ENCODE results near the gene RIOX2. TPM values are rescaled to one million over a fixed set of nuclear protein-coding genes. Genes with fewer than 3 reads are reported as not detected.

RIOX2 gene
- total RNA-seq, 6 experiments from 2014 or later: 10.9 to 27.6 (median 15.6) TPM

DNA sequence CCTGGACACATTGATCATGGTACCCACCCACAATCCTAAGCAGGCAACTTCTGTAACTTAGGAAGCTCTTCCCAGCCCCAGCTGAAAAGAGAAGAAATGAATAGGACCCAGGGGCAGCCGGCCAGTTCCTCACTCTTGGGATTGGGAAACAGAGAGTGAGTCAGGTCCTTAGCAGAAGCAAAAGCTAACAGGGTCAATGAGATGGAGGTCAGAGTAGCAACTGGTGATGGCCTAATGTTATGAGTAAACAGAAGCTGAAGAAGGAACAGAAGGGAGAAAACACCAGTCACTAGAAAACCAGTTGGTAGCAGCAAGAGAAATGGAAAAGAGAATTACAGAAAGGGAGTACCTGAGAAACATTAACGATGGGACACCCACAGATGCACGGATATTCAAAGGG, 20.0 kb downstream of the RIOX2 start:
- Histone ChIP-seq H3K9me3 (no peaks in the 10 kb centered on the region), H3K27ac (no peak overlapping the region), H3K4me1 (no peaks in the 10 kb centered on the region), H3K4me3 (no peak overlapping the region), H3K36me3 (peaks cover 0 to 53% (median 20%) of the 10 kb centered on the region in 4 donors), H3K27me3 (no peaks in the 10 kb centered on the region)
- TF ChIP-seq, protein P1, sequence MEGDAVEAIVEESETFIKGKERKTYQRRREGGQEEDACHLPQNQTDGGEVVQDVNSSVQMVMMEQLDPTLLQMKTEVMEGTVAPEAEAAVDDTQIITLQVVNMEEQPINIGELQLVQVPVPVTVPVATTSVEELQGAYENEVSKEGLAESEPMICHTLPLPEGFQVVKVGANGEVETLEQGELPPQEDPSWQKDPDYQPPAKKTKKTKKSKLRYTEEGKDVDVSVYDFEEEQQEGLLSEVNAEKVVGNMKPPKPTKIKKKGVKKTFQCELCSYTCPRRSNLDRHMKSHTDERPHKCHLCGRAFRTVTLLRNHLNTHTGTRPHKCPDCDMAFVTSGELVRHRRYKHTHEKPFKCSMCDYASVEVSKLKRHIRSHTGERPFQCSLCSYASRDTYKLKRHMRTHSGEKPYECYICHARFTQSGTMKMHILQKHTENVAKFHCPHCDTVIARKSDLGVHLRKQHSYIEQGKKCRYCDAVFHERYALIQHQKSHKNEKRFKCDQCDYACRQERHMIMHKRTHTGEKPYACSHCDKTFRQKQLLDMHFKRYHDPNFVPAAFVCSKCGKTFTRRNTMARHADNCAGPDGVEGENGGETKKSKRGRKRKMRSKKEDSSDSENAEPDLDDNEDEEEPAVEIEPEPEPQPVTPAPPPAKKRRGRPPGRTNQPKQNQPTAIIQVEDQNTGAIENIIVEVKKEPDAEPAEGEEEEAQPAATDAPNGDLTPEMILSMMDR (IDR thresholded peaks at IDR 0.05): no peak
- no peak for TF ChIP-seq POLR2A (IDR thresholded peaks at IDR 0.05)
- intact Hi-C loops (cut with DNase I): loop anchor here in 1 of 2 donors (5.0 kb wide), 1 partner anchor 50 kb away; no protein-coding TSS in a partner anchor
- ATAC-seq (peak in 3 of 4 donors; percentile 32 to 79 (median 55)), DNase-seq (no peak)
- 75% methylated on average over 3 of the region's 3 CpGs for WGBS (ENCODE audit: insufficient coverage, low coverage, low lambda C conversion rate, missing lambda C conversion rate)

DNA sequence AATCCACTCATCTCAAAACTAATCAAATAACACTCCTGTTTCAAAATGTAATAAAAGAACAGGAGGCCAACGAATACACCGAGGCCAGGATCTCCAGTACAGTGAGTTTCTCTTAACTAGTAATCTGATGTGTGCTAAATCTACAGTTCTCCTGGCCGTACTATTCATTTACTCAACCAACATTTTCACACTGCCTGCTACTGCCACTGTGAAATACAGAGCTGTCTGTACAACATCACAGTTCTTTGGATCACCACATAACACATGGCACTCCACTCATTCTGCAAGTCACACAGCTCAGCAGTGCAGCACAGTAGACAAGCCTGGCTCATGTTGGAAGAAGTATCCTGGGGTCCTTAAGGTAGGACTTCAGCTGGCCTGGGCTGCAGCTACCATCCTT, 21.9 kb downstream of the RIOX2 start:
- no peak for TF ChIP-seq POLR2A (IDR thresholded peaks at IDR 0.05)
- TF ChIP-seq, protein P1 (IDR thresholded peaks at IDR 0.05): no peak
- 56% methylated on average over 3 of the region's 3 CpGs for WGBS (ENCODE audit: insufficient coverage, low coverage, low lambda C conversion rate, missing lambda C conversion rate)
- intact Hi-C loops (cut with DNase I): loop anchor here in 1 of 2 donors (5.0 kb wide), 1 partner anchor 48 kb away; no protein-coding TSS in a partner anchor
- peaks cover 2 to 67% (median 20%) of the 10 kb centered on the region in 4 donors for H3K36me3 ChIP-seq
- no peak overlapping the region for H3K4me3 ChIP-seq
- DNase-seq: no peak
- H3K9me3 ChIP-seq: no peaks in the 10 kb centered on the region
- no peak for ATAC-seq
- no peaks in the 10 kb centered on the region for H3K4me1 ChIP-seq
- H3K27ac ChIP-seq: no peak overlapping the region
- H3K27me3 ChIP-seq: no peaks in the 10 kb centered on the region

- ATAC-seq: no peak
- H3K36me3 ChIP-seq: peaks cover 2 to 71% (median 22%) of the 10 kb centered on the region in 4 donors
Measured at GRCh38 chr3:97949743-97950142, 22.5 kb downstream of the RIOX2 start.

DNA sequence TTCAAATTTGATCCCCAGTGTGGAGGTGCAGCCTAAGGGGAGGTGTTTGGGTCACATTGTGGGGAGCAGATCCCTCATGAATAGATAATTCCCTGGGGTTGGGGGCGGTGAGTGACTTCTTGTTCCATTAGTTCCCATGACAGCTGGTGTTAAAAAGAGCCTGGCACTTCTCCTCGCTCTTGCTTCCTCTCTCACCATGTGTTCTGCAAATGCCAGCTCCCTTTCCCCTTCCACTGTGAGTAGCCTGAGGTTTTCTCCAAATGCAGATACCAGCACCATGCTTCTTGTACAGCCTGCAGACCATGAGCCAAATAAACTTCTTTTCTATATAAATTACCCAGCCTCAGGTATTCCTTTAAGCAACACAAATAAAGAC, 23.1 kb downstream of the RIOX2 start:
- H3K36me3 ChIP-seq: peaks cover 2 to 72% (median 21%) of the 10 kb centered on the region in 4 donors
- H3K9me3 ChIP-seq: no peaks in the 10 kb centered on the region
- no peak for DNase-seq
- no peak for TF ChIP-seq POLR2A (IDR thresholded peaks at IDR 0.05)
- TF ChIP-seq, protein P1 (IDR thresholded peaks at IDR 0.05): no peak
- 100% methylated on average over 1 of the region's 2 CpGs for WGBS (ENCODE audit: insufficient coverage, low coverage, low lambda C conversion rate, missing lambda C conversion rate)
- H3K27me3 ChIP-seq: no peaks in the 10 kb centered on the region
- no peak overlapping the region for H3K27ac ChIP-seq
- intact Hi-C loops (cut with DNase I): no loop called here
- no peaks in the 10 kb centered on the region for H3K4me1 ChIP-seq
- no peak overlapping the region for H3K4me3 ChIP-seq
- ATAC-seq: no peak

More at GRCh38 chr3:97949743-97950142, 22.5 kb downstream of the RIOX2 start:
- H3K4me1 ChIP-seq: no peaks in the 10 kb centered on the region
- no peak overlapping the region for H3K4me3 ChIP-seq
- H3K27ac ChIP-seq: no peak overlapping the region
- WGBS (ENCODE audit: insufficient coverage, low coverage, low lambda C conversion rate, missing lambda C conversion rate): 72% methylated on average over 5 of the region's 5 CpGs
- intact Hi-C loops (cut with DNase I): loop anchor here in 1 of 2 donors (5.0 kb wide), 1 partner anchor 47 kb away; no protein-coding TSS in a partner anchor
- H3K9me3 ChIP-seq: no peaks in the 10 kb centered on the region
- TF ChIP-seq, protein P1 (IDR thresholded peaks at IDR 0.05): no peak
- TF ChIP-seq POLR2A (IDR thresholded peaks at IDR 0.05): no peak
- H3K27me3 ChIP-seq: no peaks in the 10 kb centered on the region
- no peak for DNase-seq
